Sigmoid colon (tissue), 7 donors: Measurements from ENCODE around the gene TBXAS1. TPM values are rescaled to one million over a fixed set of nuclear protein-coding genes. Genes with fewer than 3 reads are reported as not detected.

Experiments used
- DNase-seq: peaks from one replicate; pipeline ENCODE4 v3.0.0-alpha.2; 2019
- H3K27ac ChIP-seq, 4 donors: fragments of 200-600 bp; sonication (generic); one replicate each; pipeline ENCODE4 v1.5.1; 2016 to 2019; ENCODE audit warnings: mild to moderate bottlenecking in 1 of 4
- H3K27me3 ChIP-seq, 3 donors: fragments of 200-600 bp; sonication (generic); one replicate each; pipeline ENCODE4 v1.5.1; 2019; ENCODE audit warnings: mild to moderate bottlenecking in 1 of 3
- H3K36me3 ChIP-seq, 4 donors: fragments of 200-600 bp; sonication (generic); one replicate each; pipeline ENCODE4 v1.5.1; 2016 to 2019
- H3K4me1 ChIP-seq, 4 donors: fragments of 200-600 bp; sonication (generic); one replicate each; pipeline ENCODE4 v1.5.1; 2017 to 2019
- H3K4me3 ChIP-seq, 4 donors: fragments of 200-600 bp; sonication (generic); one replicate each; pipeline ENCODE4 v1.5.1; 2017 to 2019; ENCODE audit warnings: mild to moderate bottlenecking in 2 of 4, moderate library complexity in 1 of 4
- H3K9me3 ChIP-seq, 4 donors: fragments of 200-600 bp in 3 of 4; sonication (generic) in 3 of 4; one replicate each; pipeline versions ENCODE4 v1.5.1 to v1.6.1; 2013 to 2019
- CTCF ChIP-seq, 4 experiments: fragments of 450-650 bp in 3 of 4; fragments of 200-600 bp in 1 of 4; IDR thresholded peaks; one replicate each; pipeline ENCODE4 v1.5.1; 2016 to 2019; ENCODE audit warnings: antibody characterized with exemption in 4 of 4, mild to moderate bottlenecking in 3 of 4, moderate library complexity in 2 of 4
- EP300 ChIP-seq, 4 donors: sonication (generic); formaldehyde crosslinking; IDR thresholded peaks; one replicate each; pipeline ENCODE4 v1.6.1; 2017; ENCODE audit warnings: antibody characterized with exemption in 4 of 4
- POLR2A ChIP-seq, 2 donors: fragments of 450-650 bp; IDR thresholded peaks; one replicate each; pipeline ENCODE4 v1.6.1; 2016; ENCODE audit warnings: antibody characterized with exemption in 2 of 2, mild to moderate bottlenecking in 2 of 2, moderate library complexity in 2 of 2
- POLR2AphosphoS5 ChIP-seq, 4 donors: sonication (generic); formaldehyde crosslinking; IDR thresholded peaks; one replicate each; pipeline ENCODE4 v1.6.1; 2017; ENCODE audit warnings: antibody characterized with exemption in 4 of 4
- WGBS, 2 donors: extraction: QIAGEN DNeasy Blood & Tissue Kit; methylation state at CpG; one replicate each; pipeline ENCODE4 v1.1.7; 2013; 5-methylcytosine and 5-hydroxymethylcytosine counted together
- intact Hi-C: fragments of 100-400 bp; cut with DNase I; formaldehyde crosslinking; loops from one replicate; pipeline ENCODE4 v1.15.1; 2023
- polyA plus RNA-seq, 3 donors: library from polyadenylated mRNA; stranded (reverse); fragments of 200-250 nt; gene quantifications; one replicate each; pipeline ENCODE4 v1.2.3, GENCODE V29; 2013
- total RNA-seq, 4 donors: library from RNA; depleted of rRNA; stranded (reverse); fragments of >200 nt; gene quantifications; one replicate each; pipeline ENCODE4 v1.1.0, GENCODE V29; 2016
- donor health status: healthy with polysubstance abuse.
- donor health status: Bipolar disorder and iron deficiency.
- donor health status: healthy.

Gene TBXAS1
- total and polyA plus RNA-seq, 7 donors: 6.0 to 28.2 (median 19.3) TPM

GRCh38 chr7:139895141-139895829, 66.2 kb downstream of the TBXAS1 start:
- no peak for DNase-seq
- Histone ChIP-seq H3K27me3 (no peaks in the 10 kb centered on the region), H3K4me3 (no peak overlapping the region), H3K4me1 (no peaks in the 10 kb centered on the region), H3K36me3 (no peaks in the 10 kb centered on the region), H3K9me3 (no peaks in the 10 kb centered on the region), H3K27ac (no peak overlapping the region)
- TF ChIP-seq EP300 (IDR thresholded peaks at IDR 0.05) (no peak), POLR2A (IDR thresholded peaks at IDR 0.05) (no peak)
- 88 to 90% methylated on average over 6 of the region's 6 CpGs for WGBS, 2 donors
- intact Hi-C loops: no loop called here

GRCh38 chr7:139896288-139896687, 67.2 kb downstream of the TBXAS1 start:
- intact Hi-C loops: no loop called here
- H3K4me1 ChIP-seq: no peaks in the 10 kb centered on the region
- DNase-seq: no peak
- TF ChIP-seq POLR2A (IDR thresholded peaks at IDR 0.05) (no peak), EP300 (IDR thresholded peaks at IDR 0.05) (no peak), CTCF (IDR thresholded peaks at IDR 0.05) (no peak), POLR2AphosphoS5 (IDR thresholded peaks at IDR 0.05) (no peak)
- H3K27ac ChIP-seq: no peak overlapping the region
- H3K4me3 ChIP-seq: no peak overlapping the region
- no peaks in the 10 kb centered on the region for H3K9me3 ChIP-seq
- H3K27me3 ChIP-seq: no peaks in the 10 kb centered on the region
- no peaks in the 10 kb centered on the region for H3K36me3 ChIP-seq
- 87 to 95% methylated on average over 3 of the region's 3 CpGs for WGBS, 2 donors

GRCh38 chr7:139896831-139897230, 67.8 kb downstream of the TBXAS1 start:
- intact Hi-C loops: no loop called here
- no peak for DNase-seq
- Histone ChIP-seq H3K4me3 (no peak overlapping the region), H3K27me3 (no peaks in the 10 kb centered on the region), H3K27ac (no peak overlapping the region), H3K4me1 (no peaks in the 10 kb centered on the region), H3K9me3 (no peaks in the 10 kb centered on the region), H3K36me3 (no peaks in the 10 kb centered on the region)
- WGBS, 2 donors: 82 to 89% methylated on average over 6 of the region's 6 CpGs
- TF ChIP-seq POLR2AphosphoS5 (IDR thresholded peaks at IDR 0.05): no peak
- TF ChIP-seq EP300 (IDR thresholded peaks at IDR 0.05): no peak
- no peak for TF ChIP-seq CTCF (IDR thresholded peaks at IDR 0.05)
- TF ChIP-seq POLR2A (IDR thresholded peaks at IDR 0.05): no peak

GRCh38 chr7:139897422-139898090, 68.5 kb downstream of the TBXAS1 start:
- no peaks in the 10 kb centered on the region for H3K36me3 ChIP-seq
- H3K27ac ChIP-seq: no peak overlapping the region
- 75 to 88% methylated on average over 5 of the region's 5 CpGs for WGBS, 2 donors
- no peak overlapping the region for H3K4me3 ChIP-seq
- TF ChIP-seq POLR2AphosphoS5 (IDR thresholded peaks at IDR 0.05) (no peak), EP300 (IDR thresholded peaks at IDR 0.05) (no peak), CTCF (IDR thresholded peaks at IDR 0.05) (no peak), POLR2A (IDR thresholded peaks at IDR 0.05) (no peak)
- H3K4me1 ChIP-seq: no peaks in the 10 kb centered on the region
- no peaks in the 10 kb centered on the region for H3K27me3 ChIP-seq
- no peaks in the 10 kb centered on the region for H3K9me3 ChIP-seq
- no peak for DNase-seq
- intact Hi-C loops: no loop called here

- Histone ChIP-seq H3K27ac (no peak overlapping the region), H3K36me3 (no peaks in the 10 kb centered on the region), H3K4me3 (no peak overlapping the region), H3K4me1 (no peaks in the 10 kb centered on the region), H3K27me3 (no peaks in the 10 kb centered on the region), H3K9me3 (no peaks in the 10 kb centered on the region)
- intact Hi-C loops: no loop called here
- WGBS, 2 donors: 84 to 88% methylated on average over 12 of the region's 12 CpGs
- no peak for TF ChIP-seq POLR2A (IDR thresholded peaks at IDR 0.05)
- TF ChIP-seq EP300 (IDR thresholded peaks at IDR 0.05): no peak
- no peak for TF ChIP-seq CTCF (IDR thresholded peaks at IDR 0.05)
- no peak for TF ChIP-seq POLR2AphosphoS5 (IDR thresholded peaks at IDR 0.05)
- no peak for DNase-seq
Measured at GRCh38 chr7:139898483-139898882, 69.4 kb downstream of the TBXAS1 start.
